GM23248 (cell line): ENCODE data around the gene NUDT2.

Source experiments
- EZH2 ChIP-seq: fragments of 200-600 bp; sonication (generic); IDR thresholded peaks from 2 replicates; pipeline ENCODE4 v1.6.1; 2018; ENCODE audit warnings: antibody characterized with exemption, mild to moderate bottlenecking; ENCODE audit not compliant: insufficient read depth, poor library complexity, severe bottlenecking
- EZH2phosphoT487 ChIP-seq: fragments of 200-600 bp; sonication (generic); IDR thresholded peaks from 2 replicates; pipeline ENCODE4 v1.6.1; 2018; ENCODE audit warnings: antibody characterized with exemption, moderate library complexity, mild to moderate bottlenecking, low read depth; ENCODE audit not compliant: insufficient read depth

DNA sequence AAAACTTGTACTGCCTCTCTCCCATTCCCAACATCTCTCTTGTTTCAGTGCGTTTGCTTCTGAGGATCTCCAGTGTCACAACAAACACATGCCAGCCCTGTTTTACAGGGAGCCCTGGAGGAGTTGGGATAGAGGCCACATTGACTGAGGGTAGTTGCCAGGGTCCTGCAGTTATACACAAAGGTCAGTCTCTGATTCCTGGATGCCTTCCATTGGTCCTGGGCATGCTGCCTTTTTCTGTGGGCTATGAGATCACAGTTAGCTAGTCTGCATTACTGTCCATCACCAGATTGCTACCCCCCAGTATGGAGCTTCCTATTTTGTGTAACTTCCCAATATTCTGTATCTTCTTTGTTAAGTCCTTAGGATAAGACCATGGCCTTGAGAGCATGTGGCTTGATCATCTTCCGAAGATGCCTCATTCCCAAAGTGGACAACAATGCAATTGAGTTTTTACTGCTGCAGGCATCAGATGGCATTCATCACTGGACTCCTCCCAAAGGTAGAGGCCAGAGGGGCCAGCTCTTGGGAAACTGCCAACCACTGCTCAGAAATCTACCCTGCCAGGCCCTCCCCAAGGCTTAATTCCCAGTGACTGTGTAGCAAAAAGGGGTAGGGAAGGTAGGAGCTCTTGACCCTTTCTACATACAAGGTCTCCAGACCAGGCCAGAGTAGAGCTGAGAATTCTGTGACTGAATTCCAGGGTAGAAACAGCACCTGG, 9.5 kb downstream of the NUDT2 start:
- no peak for TF ChIP-seq EZH2
- no peak for TF ChIP-seq EZH2phosphoT487
